GM23338 (cell line): ENCODE data around the gene ILKAP.

Source experiments
- CTCF ChIP-seq, 2 experiments: fragments of 200-600 bp in 1 of 2; sonication (generic) in 1 of 2; conservative IDR thresholded peaks; 2 replicates each; pipeline versions ENCODE4 v1.5.1 to v1.6.1; 2016 to 2017; ENCODE audit warnings: antibody characterized with exemption in 2 of 2, low read depth in 2 of 2, mild to moderate bottlenecking in 2 of 2, moderate library complexity in 1 of 2
- EZH2 ChIP-seq: fragments of 200-600 bp; sonication (generic); IDR thresholded peaks from one replicate; pipeline ENCODE4 v1.8.0; 2017; ENCODE audit warnings: antibody characterized with exemption, mild to moderate bottlenecking, low read depth; ENCODE audit not compliant: unreplicated experiment
- EZH2phosphoT487 ChIP-seq: fragments of 200-600 bp; sonication (generic); IDR thresholded peaks from one replicate; pipeline ENCODE4 v1.8.1; 2018; ENCODE audit warnings: antibody characterized with exemption; ENCODE audit not compliant: unreplicated experiment
- POLR2AphosphoS5 ChIP-seq: IDR thresholded peaks from 2 replicates; pipeline ENCODE4 v1.6.1; 2016; ENCODE audit warnings: antibody characterized with exemption, low read depth

GRCh38 chr2:238242731-238243495, 39.4 kb upstream of the ILKAP start:
- TF ChIP-seq CTCF (conservative IDR thresholded peaks at IDR 0.05; ENCODE audit: low read depth in 2 of 2) (no peak), EZH2phosphoT487 (no peak), POLR2AphosphoS5 (no peak), EZH2 (no peak)
